ENCODE data around the gene RABL6. TPM values are rescaled to one million over a fixed set of nuclear protein-coding genes. Genes with fewer than 3 reads are reported as not detected.

Gene RABL6
- total RNA-seq, 2 experiments from 2014 or later = 113 to 133 TPM

DNA sequence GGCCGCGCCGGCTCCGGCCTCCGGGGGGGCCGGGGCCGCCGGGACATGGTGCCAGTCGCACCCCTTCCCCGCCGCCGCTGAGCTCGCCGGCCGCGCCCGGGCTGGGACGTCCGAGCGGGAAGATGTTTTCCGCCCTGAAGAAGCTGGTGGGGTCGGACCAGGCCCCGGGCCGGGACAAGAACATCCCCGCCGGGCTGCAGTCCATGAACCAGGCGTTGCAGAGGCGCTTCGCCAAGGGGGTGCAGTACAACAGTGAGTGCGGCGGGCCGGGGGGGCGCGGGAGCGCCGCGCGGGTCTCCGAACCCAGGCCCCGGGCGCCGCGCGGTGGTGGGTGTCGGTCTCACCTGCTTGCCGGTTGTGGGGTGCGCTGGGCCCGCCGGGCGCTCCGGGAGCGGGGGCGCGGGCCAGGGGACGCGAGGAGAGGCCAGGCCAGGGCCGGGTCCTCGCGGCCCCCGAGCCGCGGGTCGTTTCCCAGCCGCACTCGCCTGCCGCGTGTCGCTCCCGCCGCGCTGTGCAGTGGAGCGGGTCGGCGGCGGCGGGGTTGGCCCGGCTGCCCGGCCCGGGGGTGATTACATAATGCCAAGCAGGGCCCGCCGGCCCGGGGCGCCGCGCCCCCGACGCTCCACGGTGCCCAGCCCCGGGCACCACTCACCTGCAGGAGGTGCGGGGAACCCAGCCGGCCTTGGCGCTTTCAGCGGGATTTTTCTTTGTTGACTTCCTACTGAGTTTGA lies 492 bp downstream of the RABL6 start:
- H3K4me3 ChIP-seq (ENCODE audit: low read depth, low read length, poor library complexity, severe bottlenecking) = peak overlapping the region; percentile 100
- peaks cover 15% of the 10 kb centered on the region; the same call in 1 of the 2 replicates for H4K20me1 ChIP-seq (ENCODE audit: insufficient read depth, low read length)
- BruUV-seq (replicated peaks) = no TSS peak
- peak; percentile 54 for DNase-seq (ENCODE audit: low spot score)
- intact Hi-C loops (cut with micrococcal nuclease; ENCODE audit: unreplicated experiment) = loop anchor here (2.0 kb wide), 1 partner anchor 41 kb away; the partner anchor contains the start of gene PHPT1
- no peaks in the 10 kb centered on the region for H3K9me2 ChIP-seq (ENCODE audit: insufficient read depth, low read length)
- peak overlapping the region; percentile 88 for H3K4me2 ChIP-seq (ENCODE audit: low read length)
- TF ChIP-seq, protein P1, sequence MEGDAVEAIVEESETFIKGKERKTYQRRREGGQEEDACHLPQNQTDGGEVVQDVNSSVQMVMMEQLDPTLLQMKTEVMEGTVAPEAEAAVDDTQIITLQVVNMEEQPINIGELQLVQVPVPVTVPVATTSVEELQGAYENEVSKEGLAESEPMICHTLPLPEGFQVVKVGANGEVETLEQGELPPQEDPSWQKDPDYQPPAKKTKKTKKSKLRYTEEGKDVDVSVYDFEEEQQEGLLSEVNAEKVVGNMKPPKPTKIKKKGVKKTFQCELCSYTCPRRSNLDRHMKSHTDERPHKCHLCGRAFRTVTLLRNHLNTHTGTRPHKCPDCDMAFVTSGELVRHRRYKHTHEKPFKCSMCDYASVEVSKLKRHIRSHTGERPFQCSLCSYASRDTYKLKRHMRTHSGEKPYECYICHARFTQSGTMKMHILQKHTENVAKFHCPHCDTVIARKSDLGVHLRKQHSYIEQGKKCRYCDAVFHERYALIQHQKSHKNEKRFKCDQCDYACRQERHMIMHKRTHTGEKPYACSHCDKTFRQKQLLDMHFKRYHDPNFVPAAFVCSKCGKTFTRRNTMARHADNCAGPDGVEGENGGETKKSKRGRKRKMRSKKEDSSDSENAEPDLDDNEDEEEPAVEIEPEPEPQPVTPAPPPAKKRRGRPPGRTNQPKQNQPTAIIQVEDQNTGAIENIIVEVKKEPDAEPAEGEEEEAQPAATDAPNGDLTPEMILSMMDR (conservative IDR thresholded peaks at IDR 0.05; ENCODE audit: low read length) = peak; percentile 37
- no peak for TF ChIP-seq EZH2phosphoT487 (IDR thresholded peaks at IDR 0.05; ENCODE audit: borderline replicate concordance, low read depth, low read length)
- H3K36me3 ChIP-seq (ENCODE audit: insufficient read depth, low read length) = peaks cover 36% of the 10 kb centered on the region
- peaks cover 51% of the 10 kb centered on the region for H3K79me2 ChIP-seq (ENCODE audit: insufficient read depth, low read depth, low read length)
- peaks cover 28% of the 10 kb centered on the region for H3K4me1 ChIP-seq (ENCODE audit: insufficient read depth, low read length, poor library complexity, severe bottlenecking)
- H2AFZ ChIP-seq (ENCODE audit: low read length) = peak overlapping the region; percentile 51
- no peaks in the 10 kb centered on the region for H3K9me3 ChIP-seq (ENCODE audit: low read length)
- peak overlapping the region; percentile 73 for H3K27ac ChIP-seq (ENCODE audit: low read depth, low read length, poor library complexity, severe bottlenecking)
- CTCF ChIA-PET (ENCODE audit: unreplicated experiment) = no interaction called here
- POLR2A ChIA-PET = interaction anchor here (0.7 to 2.4 kb wide), 4 partner anchors 14 to 34 kb away, joined by 3 to 5 read pairs (median 3); partner anchors contain the start of genes AJM1 and TMEM141

DNA sequence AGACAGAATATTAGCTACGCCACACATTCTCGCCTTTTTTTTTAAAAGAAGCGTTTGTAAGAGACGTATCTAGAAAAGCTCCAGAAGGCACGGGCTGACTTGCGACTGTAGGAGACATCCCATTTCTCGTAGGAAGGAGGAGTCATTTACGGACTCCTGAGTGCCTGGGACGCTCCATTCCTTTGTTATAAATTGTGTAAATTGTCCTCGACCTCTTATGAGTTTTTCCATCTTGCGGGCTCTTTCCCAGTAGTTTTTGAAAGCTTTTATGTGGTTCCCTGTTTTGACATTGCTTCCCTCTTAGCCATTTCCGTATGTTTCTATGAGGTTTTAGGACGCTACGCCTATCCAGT lies 1.0 kb downstream of the RABL6 start:
- no peak for TF ChIP-seq EZH2phosphoT487 (IDR thresholded peaks at IDR 0.05; ENCODE audit: borderline replicate concordance, low read depth, low read length)
- TF ChIP-seq, protein P1 (conservative IDR thresholded peaks at IDR 0.05; ENCODE audit: low read length) = no peak
- H2AFZ ChIP-seq (ENCODE audit: low read length) = no peak overlapping the region; the same call in 1 of the 2 replicates
- no TSS peak for BruUV-seq (replicated peaks)
- intact Hi-C loops (cut with micrococcal nuclease; ENCODE audit: unreplicated experiment) = loop anchor here (2.0 kb wide), 1 partner anchor 40 kb away; the partner anchor contains the start of gene PHPT1
- ChIA-PET POLR2A (interaction anchor here (0.7 kb wide), 1 partner anchor 18 kb away, joined by 3 read pairs; the partner anchor contains the start of gene TMEM141), CTCF (ENCODE audit: unreplicated experiment) (no interaction called here)
- H3K4me2 ChIP-seq (ENCODE audit: low read length) = peak overlapping the region; percentile 88
- peak overlapping the region; percentile 100 for H3K4me3 ChIP-seq (ENCODE audit: low read depth, low read length, poor library complexity, severe bottlenecking)
- H3K4me1 ChIP-seq (ENCODE audit: insufficient read depth, low read length, poor library complexity, severe bottlenecking) = peaks cover 28% of the 10 kb centered on the region
- no peaks in the 10 kb centered on the region for H3K9me3 ChIP-seq (ENCODE audit: low read length)
- H4K20me1 ChIP-seq (ENCODE audit: insufficient read depth, low read length) = peaks cover 15% of the 10 kb centered on the region; the same call in 1 of the 2 replicates
- H3K9me2 ChIP-seq (ENCODE audit: insufficient read depth, low read length) = no peaks in the 10 kb centered on the region
- DNase-seq (ENCODE audit: low spot score) = no peak
- peaks cover 55% of the 10 kb centered on the region for H3K79me2 ChIP-seq (ENCODE audit: insufficient read depth, low read depth, low read length)
- H3K27ac ChIP-seq (ENCODE audit: low read depth, low read length, poor library complexity, severe bottlenecking) = peak overlapping the region; percentile 73
- H3K36me3 ChIP-seq (ENCODE audit: insufficient read depth, low read length) = peaks cover 40% of the 10 kb centered on the region
